ENCODE data around the gene FRRS1. TPM values are rescaled to one million over a fixed set of nuclear protein-coding genes. Genes with fewer than 3 reads are reported as not detected.

Gene FRRS1
- polyA plus RNA-seq, 1 donor from 2014 or later: not detected

GRCh38 chr1:99727575-99728185 lies 38.8 kb downstream of the FRRS1 start:
- Histone ChIP-seq H3K4me3 (ENCODE audit: low read length) (no peak overlapping the region), H3K9me2 (ENCODE audit: insufficient read depth, low read length) (no peaks in the 10 kb centered on the region), H3K36me3 (ENCODE audit: insufficient read depth, low read length) (no peaks in the 10 kb centered on the region), H3K79me2 (replicated peaks; ENCODE audit: insufficient read depth, low read length) (no peaks in the 10 kb centered on the region), H4K20me1 (ENCODE audit: insufficient read depth) (no peaks in the 10 kb centered on the region), H3K27ac (ENCODE audit: low read length) (peak overlapping the region; percentile 45), H3K4me2 (ENCODE audit: low read length) (no peak overlapping the region), H3F3A (ENCODE audit: insufficient read depth, low read length, poor library complexity, severe bottlenecking) (no peaks in the 10 kb centered on the region), H3K9me3 (ENCODE audit: low read length) (no peaks in the 10 kb centered on the region), H2AFZ (ENCODE audit: low read depth, low read length) (no peak overlapping the region), H3K9ac (ENCODE audit: low read length) (no peak overlapping the region), H3K27me3 (ENCODE audit: insufficient read depth, low read depth, low read length) (no peaks in the 10 kb centered on the region)
- TF ChIP-seq EZH2 (IDR thresholded peaks at IDR 0.05; ENCODE audit: borderline replicate concordance, insufficient read depth, low read length, poor library complexity, severe bottlenecking): no peak
- TF ChIP-seq TAF1 (IDR thresholded peaks at IDR 0.05; ENCODE audit: low read depth): no peak
- no peak for TF ChIP-seq EP300 (conservative IDR thresholded peaks at IDR 0.05; ENCODE audit: poor library complexity, severe bottlenecking)
- no peak for TF ChIP-seq POLR2AphosphoS5 (IDR thresholded peaks at IDR 0.05)
- no peak for TF ChIP-seq SMC3 (conservative IDR thresholded peaks at IDR 0.05; ENCODE audit: poor library complexity)
- no peak for TF ChIP-seq RAD21 (conservative IDR thresholded peaks at IDR 0.05)
- no peak for TF ChIP-seq MXI1 (conservative IDR thresholded peaks at IDR 0.05; ENCODE audit: poor library complexity, severe bottlenecking)
- no peak for TF ChIP-seq CTCF (IDR thresholded peaks at IDR 0.05; ENCODE audit: poor library complexity, severe bottlenecking)
- TF ChIP-seq, protein P1, sequence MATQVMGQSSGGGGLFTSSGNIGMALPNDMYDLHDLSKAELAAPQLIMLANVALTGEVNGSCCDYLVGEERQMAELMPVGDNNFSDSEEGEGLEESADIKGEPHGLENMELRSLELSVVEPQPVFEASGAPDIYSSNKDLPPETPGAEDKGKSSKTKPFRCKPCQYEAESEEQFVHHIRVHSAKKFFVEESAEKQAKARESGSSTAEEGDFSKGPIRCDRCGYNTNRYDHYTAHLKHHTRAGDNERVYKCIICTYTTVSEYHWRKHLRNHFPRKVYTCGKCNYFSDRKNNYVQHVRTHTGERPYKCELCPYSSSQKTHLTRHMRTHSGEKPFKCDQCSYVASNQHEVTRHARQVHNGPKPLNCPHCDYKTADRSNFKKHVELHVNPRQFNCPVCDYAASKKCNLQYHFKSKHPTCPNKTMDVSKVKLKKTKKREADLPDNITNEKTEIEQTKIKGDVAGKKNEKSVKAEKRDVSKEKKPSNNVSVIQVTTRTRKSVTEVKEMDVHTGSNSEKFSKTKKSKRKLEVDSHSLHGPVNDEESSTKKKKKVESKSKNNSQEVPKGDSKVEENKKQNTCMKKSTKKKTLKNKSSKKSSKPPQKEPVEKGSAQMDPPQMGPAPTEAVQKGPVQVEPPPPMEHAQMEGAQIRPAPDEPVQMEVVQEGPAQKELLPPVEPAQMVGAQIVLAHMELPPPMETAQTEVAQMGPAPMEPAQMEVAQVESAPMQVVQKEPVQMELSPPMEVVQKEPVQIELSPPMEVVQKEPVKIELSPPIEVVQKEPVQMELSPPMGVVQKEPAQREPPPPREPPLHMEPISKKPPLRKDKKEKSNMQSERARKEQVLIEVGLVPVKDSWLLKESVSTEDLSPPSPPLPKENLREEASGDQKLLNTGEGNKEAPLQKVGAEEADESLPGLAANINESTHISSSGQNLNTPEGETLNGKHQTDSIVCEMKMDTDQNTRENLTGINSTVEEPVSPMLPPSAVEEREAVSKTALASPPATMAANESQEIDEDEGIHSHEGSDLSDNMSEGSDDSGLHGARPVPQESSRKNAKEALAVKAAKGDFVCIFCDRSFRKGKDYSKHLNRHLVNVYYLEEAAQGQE (IDR thresholded peaks at IDR 0.05; ENCODE audit: borderline replicate concordance): no peak

GRCh38 chr1:99726818-99727217 lies 39.6 kb downstream of the FRRS1 start:
- Histone ChIP-seq H3K9me3 (ENCODE audit: low read length) (no peaks in the 10 kb centered on the region), H3K9ac (ENCODE audit: low read length) (no peak overlapping the region), H3K4me2 (ENCODE audit: low read length) (no peak overlapping the region), H3F3A (ENCODE audit: insufficient read depth, low read length, poor library complexity, severe bottlenecking) (no peaks in the 10 kb centered on the region), H3K9me2 (ENCODE audit: insufficient read depth, low read length) (no peaks in the 10 kb centered on the region), H3K27ac (ENCODE audit: low read length) (no peak overlapping the region), H2AFZ (ENCODE audit: low read depth, low read length) (no peak overlapping the region), H4K20me1 (ENCODE audit: insufficient read depth) (no peaks in the 10 kb centered on the region), H3K27me3 (ENCODE audit: insufficient read depth, low read depth, low read length) (no peaks in the 10 kb centered on the region), H3K4me3 (ENCODE audit: low read length) (no peak overlapping the region), H3K79me2 (replicated peaks; ENCODE audit: insufficient read depth, low read length) (no peaks in the 10 kb centered on the region), H3K36me3 (ENCODE audit: insufficient read depth, low read length) (no peaks in the 10 kb centered on the region)
- TF ChIP-seq SMC3 (conservative IDR thresholded peaks at IDR 0.05; ENCODE audit: poor library complexity) (no peak), EZH2 (IDR thresholded peaks at IDR 0.05; ENCODE audit: borderline replicate concordance, insufficient read depth, low read length, poor library complexity, severe bottlenecking) (no peak), RAD21 (conservative IDR thresholded peaks at IDR 0.05) (no peak), POLR2AphosphoS5 (IDR thresholded peaks at IDR 0.05) (no peak), EP300 (conservative IDR thresholded peaks at IDR 0.05; ENCODE audit: poor library complexity, severe bottlenecking) (no peak), CTCF (IDR thresholded peaks at IDR 0.05; ENCODE audit: poor library complexity, severe bottlenecking) (no peak), MXI1 (conservative IDR thresholded peaks at IDR 0.05; ENCODE audit: poor library complexity, severe bottlenecking) (no peak), TAF1 (IDR thresholded peaks at IDR 0.05; ENCODE audit: low read depth) (no peak)
- TF ChIP-seq, protein P1 (IDR thresholded peaks at IDR 0.05; ENCODE audit: borderline replicate concordance): no peak

All from neural cell (in vitro differentiated cells).